Measurements from ENCODE around the gene RDM1.
"Not testable (repeated sequence)": the region's sequence is repeated elsewhere in the genome, so short reads cannot be mapped to it uniquely, and the experiment has no call there.

The RDM1 gene

DNA sequence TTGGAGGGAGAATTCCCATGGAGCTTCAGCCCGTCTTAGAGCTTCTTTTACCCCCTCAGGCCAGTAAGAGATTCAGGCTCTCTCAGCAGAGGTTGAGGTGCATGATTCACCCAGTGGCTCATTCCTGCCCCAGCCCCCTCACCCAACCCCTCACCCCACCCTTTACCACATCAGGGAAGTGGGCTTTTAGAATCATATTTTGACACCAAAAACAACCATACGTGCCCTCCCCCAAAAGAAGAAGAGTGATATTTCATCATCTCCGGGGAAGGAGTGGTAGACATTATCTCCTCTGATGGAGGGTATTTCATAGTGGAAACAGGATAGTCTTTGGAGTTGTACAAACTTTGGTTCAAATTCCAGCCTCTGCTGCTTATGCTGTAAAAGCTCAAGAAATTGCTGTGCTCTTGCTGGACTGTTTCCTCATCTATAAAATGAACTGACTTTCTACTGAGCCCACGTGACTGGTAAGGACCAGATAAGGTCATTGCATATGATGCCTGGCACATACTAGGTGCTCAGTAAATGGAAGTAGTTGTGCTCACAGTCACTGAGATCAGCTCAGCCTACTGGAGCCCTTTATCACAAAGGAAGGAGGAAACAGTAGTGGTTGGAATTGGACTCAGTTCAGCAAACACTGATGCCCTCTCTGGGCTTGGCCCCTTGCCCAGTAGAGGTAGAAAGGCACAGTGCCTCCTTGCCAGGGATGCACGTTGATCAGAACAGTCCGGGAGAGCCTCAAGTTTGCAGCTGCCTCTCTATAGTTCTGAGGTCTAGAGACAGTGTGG is 32.1 kb downstream of the RDM1 start:
- DNase-seq, result no peak

DNA sequence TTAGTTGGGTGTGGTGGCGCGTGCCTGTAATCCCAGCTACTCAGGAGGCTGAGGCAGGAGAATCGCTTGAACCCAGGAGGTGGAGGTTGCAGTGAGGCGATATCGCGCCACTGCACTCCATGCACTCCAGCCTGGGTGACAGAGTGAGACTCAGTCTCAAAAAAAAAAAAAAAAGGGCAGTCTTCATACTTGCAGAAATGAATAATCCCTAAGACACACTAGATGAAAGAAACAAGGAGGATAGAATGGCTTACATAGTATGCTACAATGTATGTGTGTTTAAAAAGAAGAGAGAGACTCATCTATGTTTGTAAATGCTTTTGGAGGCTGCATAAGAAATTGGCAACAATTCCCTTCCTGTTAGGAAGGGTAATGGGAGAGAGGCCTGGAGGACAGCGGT is 32.8 kb downstream of the RDM1 start:
- not testable (repeated sequence) for DNase-seq

DNA sequence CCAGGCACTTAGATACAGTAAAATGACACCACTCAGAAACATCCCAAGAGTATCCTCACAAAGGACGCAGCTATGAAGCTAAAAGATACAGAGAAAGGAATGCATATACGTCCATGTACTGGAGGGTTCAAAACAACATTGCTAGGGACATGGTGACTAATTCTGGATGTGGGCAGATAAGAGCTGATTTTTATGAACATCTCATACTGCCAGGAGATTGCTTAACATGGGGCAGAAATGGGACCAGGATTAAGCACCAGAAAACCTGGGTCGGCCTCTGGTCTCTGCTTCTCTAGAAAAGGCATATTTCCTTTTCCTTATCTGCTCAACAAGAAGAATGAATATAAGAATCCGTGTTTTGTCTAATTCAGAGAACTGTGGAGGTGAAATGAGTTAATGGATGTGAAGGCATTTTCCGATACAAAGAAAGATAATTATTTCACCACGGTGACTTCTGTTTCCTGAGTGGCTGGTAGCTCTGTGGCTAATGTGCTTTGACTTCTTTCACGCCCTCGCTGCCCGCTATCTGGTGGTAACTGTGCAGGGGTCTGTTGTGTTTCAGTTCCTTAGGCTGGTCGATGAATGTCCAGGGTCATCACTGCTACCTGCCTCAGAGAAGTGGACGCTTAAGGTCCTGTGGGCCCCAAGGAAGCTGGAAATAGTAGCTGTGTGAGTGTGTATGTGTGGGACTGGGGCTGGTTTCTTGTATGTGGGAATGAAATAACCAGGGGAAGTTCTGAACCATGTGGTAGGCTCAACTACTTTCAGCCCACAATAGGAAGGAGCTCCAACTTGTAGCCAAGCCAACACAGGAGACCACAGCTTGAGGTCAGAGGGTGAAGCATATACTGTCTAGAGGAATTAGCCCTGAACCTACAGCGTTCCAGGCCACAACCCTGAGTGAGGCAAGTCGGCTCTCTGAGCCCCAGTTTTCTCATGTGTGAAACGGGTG is 34.7 kb downstream of the RDM1 start:
- DNase-seq, result no peak

DNA sequence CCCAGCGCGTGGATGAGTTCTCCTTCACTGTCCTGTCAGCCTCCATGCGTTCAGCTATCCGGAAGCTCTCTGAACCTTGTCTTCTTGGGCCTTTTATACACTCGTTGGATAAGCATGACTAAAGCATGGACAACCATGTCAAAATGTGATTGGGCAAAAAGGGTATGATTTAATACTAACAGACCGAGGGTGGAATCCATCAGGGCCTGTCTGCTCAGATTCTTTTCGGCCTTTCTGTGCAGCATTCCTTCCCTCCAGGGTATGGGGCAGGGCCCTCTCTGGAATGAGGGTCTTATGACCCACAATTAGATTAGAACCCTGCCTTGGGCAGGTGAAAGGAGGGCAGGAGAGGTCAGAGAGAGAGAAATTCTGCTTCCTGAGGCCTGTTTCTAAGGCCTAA is 36.4 kb downstream of the RDM1 start:
- no peak for DNase-seq

DNA sequence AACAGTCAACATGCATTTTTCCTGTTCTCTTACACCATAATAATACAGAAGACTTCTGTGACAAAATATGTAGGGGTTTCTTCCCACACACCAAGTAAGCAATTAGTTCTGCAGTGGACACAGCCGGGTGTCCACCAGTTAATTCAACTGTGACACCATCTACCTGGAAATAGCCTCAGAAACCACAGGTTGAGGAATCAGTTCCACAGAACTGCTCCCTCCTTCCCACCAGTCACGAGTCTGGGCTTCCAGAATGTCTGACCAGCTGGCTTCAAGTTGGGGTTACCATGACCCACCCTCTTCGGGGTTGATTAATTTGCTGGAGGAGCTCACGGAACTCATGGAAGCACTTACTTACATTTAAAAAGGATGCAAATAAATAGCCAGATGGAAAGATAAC is 36.8 kb downstream of the RDM1 start:
- no peak for DNase-seq

DNA sequence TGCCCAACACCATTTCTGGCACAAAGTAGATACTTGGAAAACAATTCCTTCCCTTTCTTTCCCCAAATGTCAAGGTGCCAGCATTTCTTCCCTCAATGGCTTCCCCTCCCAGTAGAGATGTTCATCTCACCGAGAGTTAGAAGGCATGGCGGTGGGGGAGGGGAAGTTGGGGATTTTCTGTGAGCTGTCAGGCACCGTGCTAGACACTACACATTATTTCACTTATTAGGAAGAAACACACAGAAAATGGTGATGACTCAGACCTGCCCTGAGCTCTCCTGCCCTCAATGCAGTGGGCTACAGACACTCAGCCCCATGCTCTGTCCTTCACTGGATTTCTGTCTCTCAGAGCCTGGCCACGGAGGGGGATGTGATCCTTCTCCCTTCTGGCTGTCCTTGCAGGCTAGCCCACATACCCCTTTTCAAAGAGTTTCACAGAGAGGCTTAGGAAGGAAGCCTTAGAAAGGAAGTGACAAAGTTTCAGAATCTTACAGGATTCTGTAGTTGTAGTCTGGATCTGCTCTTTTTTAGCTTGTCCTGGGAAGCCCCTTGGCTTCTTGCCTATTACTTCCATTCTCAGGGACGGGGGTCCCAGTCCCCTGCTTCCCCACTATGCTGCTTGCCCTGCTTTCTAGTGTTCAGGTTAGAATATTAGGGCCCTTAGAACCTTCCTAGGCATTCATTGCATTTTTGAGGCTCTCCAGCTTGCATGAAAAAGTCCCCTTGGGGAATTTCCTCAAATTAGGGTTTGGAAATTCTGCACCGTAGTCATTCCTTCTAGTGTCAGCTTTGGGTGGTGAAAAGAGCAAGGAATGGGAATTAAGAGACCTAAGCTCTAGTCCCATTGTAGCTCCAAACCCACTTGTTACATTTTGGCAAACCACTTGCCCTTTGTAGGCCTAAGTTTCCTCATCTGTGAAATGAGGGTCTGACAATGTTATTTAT is 38.2 kb downstream of the RDM1 start:
- no peak for DNase-seq

DNA sequence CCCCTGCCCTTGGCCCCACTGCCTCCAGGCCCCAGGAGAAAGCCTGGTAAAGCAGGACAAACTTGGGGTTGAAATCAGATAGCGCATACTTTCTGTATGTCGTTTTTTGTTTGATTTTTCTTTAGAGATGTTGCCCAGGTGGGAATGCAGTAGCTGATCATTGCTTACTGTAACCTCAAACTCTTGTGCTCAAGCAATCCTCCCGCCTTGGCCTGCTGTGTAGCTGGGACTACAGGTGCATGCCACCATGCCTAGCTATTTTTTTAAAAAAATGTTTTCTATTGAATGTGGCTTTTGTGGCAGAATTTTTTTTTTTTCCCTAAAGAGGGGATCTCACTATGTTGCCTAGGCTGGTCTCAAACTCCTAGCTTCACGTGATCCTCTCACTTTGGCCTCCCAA is 39.3 kb downstream of the RDM1 start:
- no peak for DNase-seq

DNA sequence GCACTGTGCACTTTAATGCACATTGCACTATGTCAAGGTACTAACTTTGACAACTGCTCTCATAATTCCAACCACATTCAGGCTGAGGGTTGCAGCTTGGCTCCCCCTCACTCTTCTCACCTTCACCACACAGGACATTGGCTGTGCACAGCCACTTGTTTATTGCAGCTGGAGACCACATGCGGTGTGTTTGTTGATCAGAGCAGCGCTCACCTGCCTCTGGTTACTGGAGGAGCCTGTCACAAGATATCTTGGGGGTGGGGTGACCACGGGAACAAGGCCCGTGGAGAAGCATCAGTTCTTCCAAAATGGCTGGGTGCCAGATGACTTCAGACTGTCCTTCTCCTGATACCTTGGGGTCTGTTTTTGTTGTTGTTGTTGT is 39.8 kb downstream of the RDM1 start:
- DNase-seq, result no peak

DNA sequence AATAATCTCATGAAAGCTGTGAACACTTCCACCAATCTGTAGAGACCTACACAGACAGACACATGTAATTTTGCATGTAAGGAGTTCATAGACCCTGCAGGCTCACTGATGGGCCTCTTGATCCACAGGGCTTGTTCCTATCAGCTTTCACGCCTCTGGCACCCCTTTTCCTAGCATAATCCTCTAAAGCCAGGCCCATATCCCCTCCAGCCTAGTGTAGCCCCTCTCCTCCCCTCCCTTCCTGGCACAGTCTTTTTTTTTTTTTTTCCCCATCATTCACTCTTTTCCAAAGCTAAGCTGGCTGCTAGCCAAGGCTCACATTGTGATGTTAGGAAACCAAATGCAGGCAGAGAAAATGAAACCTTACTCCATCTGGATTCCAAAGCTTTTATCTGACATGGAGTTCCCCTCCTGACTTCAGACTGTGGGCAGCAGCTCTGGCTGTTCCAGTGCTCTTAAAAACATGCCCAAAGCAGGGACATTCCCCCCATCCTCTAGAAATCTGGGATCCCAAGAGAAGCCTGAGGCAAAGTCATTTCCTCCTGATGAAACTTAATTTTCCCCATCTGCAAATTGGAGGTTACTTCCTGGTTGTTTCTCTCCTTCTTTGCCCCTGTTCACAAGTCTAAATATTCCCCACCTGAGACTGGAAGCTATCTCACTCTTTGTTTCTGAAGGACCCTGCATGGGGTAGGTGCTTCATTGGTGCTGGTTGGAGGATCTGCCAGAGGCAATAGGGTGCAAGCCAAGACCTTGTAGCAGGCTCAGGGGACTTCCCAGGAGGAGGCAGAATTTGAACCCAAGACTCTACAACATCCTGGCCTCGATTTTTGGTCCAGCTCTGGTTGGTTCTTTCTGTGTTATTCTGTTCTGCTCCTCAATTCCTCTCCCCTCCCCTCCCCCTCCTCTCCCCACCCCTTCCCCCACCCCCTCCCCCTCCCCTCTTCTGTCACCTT is 40.5 kb downstream of the RDM1 start:
- peak; percentile 49 for DNase-seq

DNA sequence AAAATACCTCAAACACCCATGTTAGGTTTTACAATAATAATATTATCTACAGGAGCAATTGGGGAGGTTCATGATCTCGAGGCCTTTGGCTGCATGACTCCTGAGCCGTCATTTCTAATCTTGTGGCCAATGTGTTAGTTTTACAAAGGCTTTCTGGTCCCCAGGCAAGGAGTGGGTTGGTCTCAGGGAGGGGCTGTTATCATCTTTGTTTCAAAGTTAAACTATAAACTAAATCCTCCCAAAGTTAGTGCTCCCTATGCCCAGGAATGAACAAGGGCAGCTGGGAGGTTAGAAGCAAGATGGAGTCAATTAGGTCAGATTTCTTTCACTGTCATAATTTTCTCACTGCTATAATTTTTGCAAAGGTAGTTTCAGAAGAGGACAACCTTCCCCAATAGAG is 41.3 kb downstream of the RDM1 start:
- no peak for DNase-seq

DNA sequence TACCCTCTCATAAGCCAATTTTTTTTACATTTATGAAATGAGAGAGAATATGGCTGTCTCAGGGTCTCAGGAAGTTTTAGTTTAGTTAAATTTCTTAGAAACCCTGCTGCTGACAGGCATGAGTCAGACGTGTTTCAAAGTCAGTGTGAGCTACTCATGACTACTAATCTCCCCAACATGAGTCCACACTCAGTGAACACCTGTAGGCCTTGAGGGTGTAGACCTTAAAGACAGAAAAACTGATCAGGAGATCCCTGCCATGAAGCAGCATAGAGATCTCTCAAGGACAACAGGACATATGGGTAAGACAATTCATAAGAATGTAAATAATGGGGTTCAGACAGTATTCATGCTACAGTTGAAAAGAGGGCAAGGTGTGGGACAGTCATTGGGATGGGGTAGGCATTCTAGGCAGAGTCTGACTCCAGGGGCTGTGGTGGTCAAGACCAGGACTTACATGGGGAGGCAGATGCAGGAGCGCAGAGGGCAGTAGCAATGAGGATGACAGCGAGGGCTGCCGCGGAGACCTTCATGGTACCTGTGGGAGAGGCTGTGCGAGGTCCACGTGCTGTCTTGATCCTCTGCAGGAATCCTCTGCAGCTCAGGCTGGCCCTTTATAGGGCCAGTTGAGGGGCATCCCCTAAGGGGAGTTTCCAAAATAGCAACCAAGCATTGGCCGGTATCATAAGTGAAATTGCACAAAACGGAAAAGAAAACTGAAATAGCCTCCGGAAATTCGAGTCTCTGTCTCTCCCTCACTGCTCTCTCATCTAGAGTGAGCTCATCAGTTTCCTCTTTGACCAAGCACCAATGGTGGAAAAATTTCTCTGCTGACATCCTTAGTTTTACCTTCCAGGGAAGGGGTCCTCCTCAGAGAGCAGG is 50.6 kb downstream of the RDM1 start, which contains the start of gene CCL5:
Gene CCL5 (minus strand): TSS at position 588 of the 882 bp plus-strand sequence.
- no peak for DNase-seq

DNA sequence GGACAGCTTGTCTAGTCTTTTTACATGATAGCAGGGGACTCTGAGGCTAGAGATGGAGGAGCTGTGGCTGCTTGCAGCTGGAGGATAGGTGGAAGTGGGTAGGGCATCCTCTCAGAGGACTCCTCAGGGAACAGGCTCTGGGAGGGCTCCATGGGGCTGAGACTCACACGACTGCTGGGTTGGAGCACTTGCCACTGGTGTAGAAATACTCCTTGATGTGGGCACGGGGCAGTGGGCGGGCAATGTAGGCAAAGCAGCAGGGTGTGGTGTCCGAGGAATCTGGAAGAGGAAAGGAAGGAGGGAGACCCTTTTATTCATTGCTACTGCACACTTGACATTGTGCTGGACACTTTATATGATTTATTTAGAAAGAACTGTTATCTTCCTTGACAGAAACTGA is 52.2 kb downstream of the RDM1 start:
- DNase-seq, result no peak

DNA sequence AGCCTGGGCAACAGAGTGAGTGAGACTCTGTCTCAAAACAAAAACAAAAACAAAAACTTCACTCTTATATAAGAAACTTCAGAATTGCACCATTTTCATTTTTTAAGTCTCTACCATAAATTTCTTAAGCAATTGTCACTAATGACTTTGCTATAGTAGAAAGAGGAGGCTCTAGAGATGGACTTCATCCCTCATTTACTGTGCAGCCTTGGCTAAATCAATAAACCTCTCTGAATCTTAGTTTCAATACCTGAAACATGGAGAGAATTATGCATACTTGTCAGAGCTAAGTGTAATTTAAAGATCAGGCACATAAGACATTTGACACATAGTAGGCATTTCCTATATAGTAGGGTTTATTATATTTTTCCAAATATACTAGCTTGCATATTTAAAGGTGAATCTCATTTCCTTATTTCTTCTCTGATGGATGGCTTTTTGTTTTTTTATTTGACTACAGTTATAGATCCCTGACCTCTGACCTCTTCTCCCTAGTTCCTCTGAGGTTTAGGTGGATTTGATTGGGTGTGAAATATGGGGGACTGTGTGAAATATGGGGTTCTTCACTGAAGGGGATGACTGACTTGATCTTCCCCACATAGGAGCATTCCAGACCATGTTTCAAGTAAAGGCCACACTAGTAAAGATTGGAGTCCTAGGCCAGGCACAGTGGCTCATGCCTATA is 53.1 kb downstream of the RDM1 start:
- DNase-seq, result no peak

DNA sequence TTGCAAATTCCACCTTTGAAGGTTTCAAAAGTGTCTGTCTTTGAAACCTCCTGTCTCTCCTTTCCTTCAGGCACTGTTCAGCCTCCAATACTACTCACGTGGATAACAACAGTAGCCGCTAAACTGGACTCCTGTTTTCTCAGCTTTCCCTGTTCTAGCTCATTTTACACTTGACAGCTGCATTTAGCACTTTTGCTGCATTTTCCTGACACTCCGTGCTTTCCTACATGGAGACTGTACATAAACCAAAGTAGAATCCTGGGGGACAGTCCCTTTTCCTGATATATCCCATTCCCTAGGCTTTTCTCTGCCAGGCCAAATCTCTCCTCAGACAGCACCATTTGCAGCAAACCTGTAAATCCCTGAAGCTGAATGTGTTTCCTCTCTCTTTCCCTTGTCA is 54.0 kb downstream of the RDM1 start:
- no peak for DNase-seq

DNA sequence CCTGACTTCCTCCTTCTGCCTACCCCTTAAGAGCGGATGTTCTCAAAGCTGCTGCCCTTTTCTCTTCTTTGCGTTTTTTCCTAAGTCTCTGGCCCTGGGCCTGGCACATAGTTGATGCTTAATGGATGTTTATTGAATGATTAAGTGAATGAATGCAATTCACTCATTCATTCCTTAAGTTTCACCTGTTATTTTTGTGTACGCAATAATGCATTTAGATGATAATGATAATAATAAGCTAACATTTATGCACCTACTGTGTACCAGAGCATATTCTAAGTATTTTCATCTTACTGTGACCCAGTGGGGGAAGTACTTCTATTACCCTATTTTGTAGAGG is 54.8 kb downstream of the RDM1 start:
- DNase-seq, result no peak

DNA sequence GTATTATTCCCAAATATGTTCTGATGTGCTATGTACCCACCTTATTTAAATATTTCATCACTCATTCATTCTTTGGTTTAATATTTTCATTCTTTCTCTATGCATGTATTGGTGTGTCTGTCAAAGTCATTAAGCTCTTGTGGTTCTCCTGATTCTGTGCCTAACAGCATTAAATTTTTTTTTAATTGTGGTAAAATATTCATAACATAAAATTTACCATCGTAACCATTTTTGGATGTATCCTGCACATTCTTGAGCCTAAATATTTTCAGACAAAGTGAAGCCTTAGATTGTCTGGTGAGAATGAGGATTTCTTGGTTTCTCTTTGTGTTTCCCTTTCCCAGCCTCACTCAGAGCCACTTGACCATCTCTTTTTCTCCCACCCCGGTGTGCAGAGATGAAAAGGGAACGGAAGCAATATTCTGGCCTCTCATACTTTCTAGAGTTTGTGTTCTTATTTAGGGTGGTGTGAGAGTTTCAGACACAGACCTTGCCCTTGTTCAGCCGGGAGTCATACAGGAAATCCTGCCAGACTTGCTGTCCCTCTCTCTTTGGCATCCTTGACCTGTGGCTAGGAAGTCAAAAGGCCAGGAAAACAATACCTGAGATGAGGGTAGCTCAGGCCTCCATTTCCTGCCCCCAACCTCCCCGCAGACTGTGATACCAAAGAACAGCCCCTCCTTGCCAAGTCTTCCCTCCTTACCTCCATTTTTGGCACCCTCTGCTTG is 55.3 kb downstream of the RDM1 start:
- DNase-seq, result no peak

DNA sequence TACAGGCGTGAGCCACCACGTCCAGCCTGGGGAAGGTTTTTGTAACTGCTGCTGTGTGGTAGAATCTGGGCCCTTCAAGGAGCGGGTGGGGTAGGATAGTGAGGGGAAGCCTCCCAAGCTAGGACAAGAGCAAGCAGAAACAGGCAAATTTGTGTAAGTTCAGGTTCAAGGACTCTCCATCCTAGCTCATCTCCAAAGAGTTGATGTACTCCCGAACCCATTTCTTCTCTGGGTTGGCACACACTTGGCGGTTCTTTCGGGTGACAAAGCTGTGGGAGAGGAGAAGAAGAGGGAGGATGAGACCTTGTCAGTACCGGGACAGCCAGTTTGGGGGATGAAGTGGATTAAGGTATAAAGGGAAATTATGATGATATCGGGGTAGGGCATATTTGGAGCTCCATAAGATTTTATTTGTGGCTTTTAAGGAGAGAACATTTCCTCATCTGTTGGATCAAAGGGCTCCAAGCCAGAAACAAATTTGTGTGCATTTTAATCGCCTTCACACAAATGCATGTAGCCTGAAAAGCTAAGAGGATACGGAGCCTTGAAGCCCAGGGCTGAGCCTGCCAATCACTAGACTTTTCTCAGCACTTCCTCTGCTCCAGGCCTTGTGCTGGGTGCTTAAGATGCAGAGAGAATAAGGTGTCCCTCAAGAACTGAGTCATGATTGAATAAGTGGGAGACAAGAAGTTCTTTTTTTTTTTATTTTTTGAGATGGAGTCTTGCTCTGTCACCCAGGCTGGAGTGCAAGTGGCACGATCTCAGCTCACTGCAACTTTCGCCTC is 58.2 kb downstream of the RDM1 start:
- no peak for DNase-seq

Data from right forelimb (tissue), 1 donor.